DOHH2 (cell line): ENCODE measurements around the gene IKBIP.

Source experiments
- EZH2phosphoT487 ChIP-seq: fragments of 200-600 bp; sonication (generic); IDR thresholded peaks from 2 replicates; pipeline ENCODE4 v1.6.1; 2017; ENCODE audit warnings: borderline replicate concordance, mild to moderate bottlenecking, antibody characterized with exemption, low read length, moderate library complexity, mixed read lengths
- TF ChIP-seq, protein P1 (sequence below): fragments of 200-600 bp; sonication (generic); IDR thresholded peaks from one replicate; pipeline ENCODE4 v1.5.1; 2014; ENCODE audit warnings: antibody characterized with exemption, mild to moderate bottlenecking, low read depth, low read length; ENCODE audit not compliant: poor library complexity, severe bottlenecking

- TF ChIP-seq, protein P1, sequence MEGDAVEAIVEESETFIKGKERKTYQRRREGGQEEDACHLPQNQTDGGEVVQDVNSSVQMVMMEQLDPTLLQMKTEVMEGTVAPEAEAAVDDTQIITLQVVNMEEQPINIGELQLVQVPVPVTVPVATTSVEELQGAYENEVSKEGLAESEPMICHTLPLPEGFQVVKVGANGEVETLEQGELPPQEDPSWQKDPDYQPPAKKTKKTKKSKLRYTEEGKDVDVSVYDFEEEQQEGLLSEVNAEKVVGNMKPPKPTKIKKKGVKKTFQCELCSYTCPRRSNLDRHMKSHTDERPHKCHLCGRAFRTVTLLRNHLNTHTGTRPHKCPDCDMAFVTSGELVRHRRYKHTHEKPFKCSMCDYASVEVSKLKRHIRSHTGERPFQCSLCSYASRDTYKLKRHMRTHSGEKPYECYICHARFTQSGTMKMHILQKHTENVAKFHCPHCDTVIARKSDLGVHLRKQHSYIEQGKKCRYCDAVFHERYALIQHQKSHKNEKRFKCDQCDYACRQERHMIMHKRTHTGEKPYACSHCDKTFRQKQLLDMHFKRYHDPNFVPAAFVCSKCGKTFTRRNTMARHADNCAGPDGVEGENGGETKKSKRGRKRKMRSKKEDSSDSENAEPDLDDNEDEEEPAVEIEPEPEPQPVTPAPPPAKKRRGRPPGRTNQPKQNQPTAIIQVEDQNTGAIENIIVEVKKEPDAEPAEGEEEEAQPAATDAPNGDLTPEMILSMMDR = no peak
- no peak for TF ChIP-seq EZH2phosphoT487
These were observed 63.5 kb downstream of the IKBIP start for GRCh38 chr12:98581101-98581500.
